T-helper 17 cell (primary cell): ENCODE measurements around the gene CCDC57. TPM values are rescaled to one million over a fixed set of nuclear protein-coding genes. Genes with fewer than 3 reads are reported as not detected.

Source experiments
- ATAC-seq: fragments of 150-1000 bp; cut with Tn5 transposase; 2 replicates; pipeline ENCODE4 v1.10.0; 2021; ENCODE audit warnings: mild to moderate bottlenecking, moderate library complexity
- DNase-seq, 3 donors: peaks; one replicate each; pipeline versions ENCODE4 v3.0.0 to v3.0.0-alpha.2; 2020 to 2021
- H3K9me3 ChIP-seq: one replicate; pipeline ENCODE4 v1.7.0; 2013; ENCODE audit warnings: low read length, mild to moderate bottlenecking; ENCODE audit not compliant: control insufficient read depth, poor library complexity, severe bottlenecking
- H3K27ac Mint-ChIP-seq: one replicate; pipeline ENCODE4 v1.8.0; 2022; ENCODE audit warnings: mild to moderate bottlenecking, moderate library complexity, mixed read lengths
- H3K27me3 Mint-ChIP-seq: one replicate; pipeline ENCODE4 v1.8.0; 2022; ENCODE audit warnings: mixed read lengths
- H3K36me3 Mint-ChIP-seq: one replicate; pipeline ENCODE4 v1.8.0; 2022; ENCODE audit warnings: low read depth, mixed read lengths
- H3K4me1 Mint-ChIP-seq: one replicate; pipeline ENCODE4 v1.8.0; 2022; ENCODE audit warnings: mild to moderate bottlenecking, mixed read lengths
- H3K4me3 Mint-ChIP-seq: one replicate; pipeline ENCODE4 v1.8.0; 2022; ENCODE audit warnings: mild to moderate bottlenecking, moderate library complexity, mixed read lengths
- total RNA-seq, 4 donors: library from RNA in 2 of 4; stranded (reverse) in 2 of 4; gene quantifications; one replicate each; pipeline ENCODE4 v1.2.3 and lab custom pipeline; 2022 to 2026

The CCDC57 gene
- total RNA-seq, 2 donors from 2014 or later: 79.1 to 89.0 TPM

GRCh38 chr17:82092995-82093751 is 119.5 kb downstream of the CCDC57 start:
- Mint-ChIP-seq H3K4me3 (no peak overlapping the region), H3K27me3 (no peaks in the 10 kb centered on the region), H3K36me3 (no peaks in the 10 kb centered on the region), H3K4me1 (peaks cover 5% of the 10 kb centered on the region), H3K27ac (no peak overlapping the region)
- ATAC-seq (no peak), DNase-seq (no peak)
- H3K9me3 ChIP-seq: no peaks in the 10 kb centered on the region

- ATAC-seq (no peak), DNase-seq (peak in 1 of 3 donors; percentile 11)
- no peak overlapping the region for H3K27ac Mint-ChIP-seq
- H3K4me1 Mint-ChIP-seq: peaks cover 5% of the 10 kb centered on the region
- no peaks in the 10 kb centered on the region for H3K36me3 Mint-ChIP-seq
- no peak overlapping the region for H3K4me3 Mint-ChIP-seq
- no peaks in the 10 kb centered on the region for H3K27me3 Mint-ChIP-seq
- no peaks in the 10 kb centered on the region for H3K9me3 ChIP-seq
These were observed 120.0 kb downstream of the CCDC57 start for GRCh38 chr17:82092628-82092994.

GRCh38 chr17:82092094-82092586 is 120.5 kb downstream of the CCDC57 start:
- no peak overlapping the region for H3K27ac Mint-ChIP-seq
- H3K9me3 ChIP-seq: no peaks in the 10 kb centered on the region
- no peak overlapping the region for H3K4me3 Mint-ChIP-seq
- H3K36me3 Mint-ChIP-seq: no peaks in the 10 kb centered on the region
- H3K4me1 Mint-ChIP-seq: peaks cover 5% of the 10 kb centered on the region
- ATAC-seq (no peak), DNase-seq (peak in 1 of 3 donors; percentile 12)
- no peaks in the 10 kb centered on the region for H3K27me3 Mint-ChIP-seq

GRCh38 chr17:82091264-82092066 is 121.2 kb downstream of the CCDC57 start:
- H3K27me3 Mint-ChIP-seq: no peaks in the 10 kb centered on the region
- H3K27ac Mint-ChIP-seq: no peak overlapping the region
- no peaks in the 10 kb centered on the region for H3K9me3 ChIP-seq
- ATAC-seq (no peak), DNase-seq (no peak)
- peaks cover 2% of the 10 kb centered on the region for H3K4me1 Mint-ChIP-seq
- H3K36me3 Mint-ChIP-seq: no peaks in the 10 kb centered on the region
- H3K4me3 Mint-ChIP-seq: no peak overlapping the region

GRCh38 chr17:82090549-82091263 is 121.9 kb downstream of the CCDC57 start:
- Mint-ChIP-seq H3K27me3 (no peaks in the 10 kb centered on the region), H3K27ac (no peak overlapping the region), H3K4me3 (no peak overlapping the region), H3K36me3 (no peaks in the 10 kb centered on the region), H3K4me1 (peaks cover 2% of the 10 kb centered on the region)
- no peaks in the 10 kb centered on the region for H3K9me3 ChIP-seq
- ATAC-seq (no peak), DNase-seq (no peak)

GRCh38 chr17:82089723-82090548 is 122.7 kb downstream of the CCDC57 start:
- H3K36me3 Mint-ChIP-seq: no peaks in the 10 kb centered on the region
- ATAC-seq (no peak), DNase-seq (no peak)
- no peak overlapping the region for H3K27ac Mint-ChIP-seq
- H3K27me3 Mint-ChIP-seq: no peaks in the 10 kb centered on the region
- H3K9me3 ChIP-seq: no peaks in the 10 kb centered on the region
- H3K4me1 Mint-ChIP-seq: peaks cover 2% of the 10 kb centered on the region
- no peak overlapping the region for H3K4me3 Mint-ChIP-seq

GRCh38 chr17:82088838-82089722 is 123.6 kb downstream of the CCDC57 start:
- Mint-ChIP-seq H3K36me3 (no peaks in the 10 kb centered on the region), H3K4me3 (no peak overlapping the region), H3K27me3 (no peaks in the 10 kb centered on the region), H3K4me1 (peaks cover 2% of the 10 kb centered on the region), H3K27ac (no peak overlapping the region)
- no peak for ATAC-seq
- no peak for DNase-seq
- no peaks in the 10 kb centered on the region for H3K9me3 ChIP-seq

GRCh38 chr17:82087961-82088837 is 124.4 kb downstream of the CCDC57 start:
- no peaks in the 10 kb centered on the region for H3K36me3 Mint-ChIP-seq
- H3K27ac Mint-ChIP-seq: no peak overlapping the region
- no peaks in the 10 kb centered on the region for H3K4me1 Mint-ChIP-seq
- no peak for ATAC-seq
- H3K4me3 Mint-ChIP-seq: no peak overlapping the region
- peak in 1 of 3 donors; percentile 4 for DNase-seq
- no peaks in the 10 kb centered on the region for H3K27me3 Mint-ChIP-seq
- no peaks in the 10 kb centered on the region for H3K9me3 ChIP-seq

GRCh38 chr17:82086941-82087906 is 125.4 kb downstream of the CCDC57 start:
- Mint-ChIP-seq H3K4me3 (no peak overlapping the region), H3K36me3 (no peaks in the 10 kb centered on the region), H3K4me1 (no peaks in the 10 kb centered on the region), H3K27ac (no peak overlapping the region), H3K27me3 (no peaks in the 10 kb centered on the region)
- ATAC-seq (no peak), DNase-seq (peak in 1 of 3 donors; percentile 3)
- H3K9me3 ChIP-seq: no peaks in the 10 kb centered on the region

- Mint-ChIP-seq H3K36me3 (no peaks in the 10 kb centered on the region), H3K4me3 (no peak overlapping the region), H3K27ac (no peak overlapping the region), H3K27me3 (no peaks in the 10 kb centered on the region), H3K4me1 (no peaks in the 10 kb centered on the region)
- no peak for ATAC-seq
- no peaks in the 10 kb centered on the region for H3K9me3 ChIP-seq
- DNase-seq: no peak
These were observed 126.5 kb downstream of the CCDC57 start for GRCh38 chr17:82085931-82086764.
